Natural killer cell treated with Interleukin-12 subunit alpha and Interleukin-12 subunit beta and Interleukin-15 and Interleukin-18, amount 100 ng/mL, for 72 hours (primary cell): Measurements from ENCODE around the gene AFDN. TPM values are rescaled to one million over a fixed set of nuclear protein-coding genes. Genes with fewer than 3 reads are reported as not detected.

ENCODE experiments used
- ATAC-seq, 2 donors: fragments of 150-1000 bp; cut with Tn5 transposase in 1 of 2; sonication (Bioruptor Pico), chemical (Tn5 transposase) in 1 of 2; 2 replicates each; pipeline ENCODE4 v1.10.0; 2021
- DNase-seq: peaks from one replicate; pipeline ENCODE4 v3.0.0; 2022; ENCODE audit warnings: low spot score
- H3K27ac Mint-ChIP-seq, 2 donors: 1 replicate in 1 of 2; 2 replicates in 1 of 2; pipeline ENCODE4 v1.8.0; 2022; ENCODE audit warnings: mixed read lengths in 2 of 2, mild to moderate bottlenecking in 1 of 2, moderate library complexity in 1 of 2
- H3K27me3 Mint-ChIP-seq, 2 donors: 1 replicate in 1 of 2; 2 replicates in 1 of 2; pipeline ENCODE4 v1.8.0; 2022; ENCODE audit warnings: mixed read lengths in 2 of 2
- H3K36me3 Mint-ChIP-seq: one replicate; pipeline ENCODE4 v1.8.0; 2022; ENCODE audit warnings: mixed read lengths
- H3K4me1 Mint-ChIP-seq, 2 donors: 1 replicate in 1 of 2; 2 replicates in 1 of 2; pipeline ENCODE4 v1.8.0; 2022; ENCODE audit warnings: low read depth in 2 of 2, mixed read lengths in 2 of 2, mild to moderate bottlenecking in 1 of 2
- H3K4me3 Mint-ChIP-seq: one replicate; pipeline ENCODE4 v1.8.0; 2022; ENCODE audit warnings: mixed read lengths
- H3K9me3 Mint-ChIP-seq: 2 replicates; pipeline ENCODE4 v1.8.0; 2022; ENCODE audit warnings: mixed read lengths
- total RNA-seq, 2 donors: library from RNA; stranded (reverse); gene quantifications; one replicate each; pipeline ENCODE4 v1.2.3, GENCODE V29; 2022

The AFDN gene
- total RNA-seq, 2 donors from 2014 or later, result 36.6 to 37.9 TPM

- no peak overlapping the region for H3K27ac Mint-ChIP-seq
- DNase-seq (no peak), ATAC-seq (no peak)
- no peaks in the 10 kb centered on the region for H3K36me3 Mint-ChIP-seq
- no peak overlapping the region for H3K4me3 Mint-ChIP-seq
- H3K4me1 Mint-ChIP-seq, result no peaks in the 10 kb centered on the region
- H3K9me3 Mint-ChIP-seq, result no peaks in the 10 kb centered on the region
- H3K27me3 Mint-ChIP-seq, result peaks cover 9 to 29% of the 10 kb centered on the region in 2 donors
Observed at GRCh38 chr6:167789358-167789757, 37.4 kb upstream of the AFDN start.

- Mint-ChIP-seq H3K36me3 (no peaks in the 10 kb centered on the region), H3K27me3 (peaks cover 25 to 38% of the 10 kb centered on the region in 2 donors), H3K4me3 (no peak overlapping the region)
Observed at GRCh38 chr6:167791091-167791779, 35.5 kb upstream of the AFDN start.

GRCh38 chr6:167791780-167792478, 34.8 kb upstream of the AFDN start:
- Mint-ChIP-seq H3K9me3 (no peaks in the 10 kb centered on the region), H3K27me3 (peaks cover 25 to 38% of the 10 kb centered on the region in 2 donors), H3K4me1 (peaks cover 0 to 5% of the 10 kb centered on the region in 2 donors), H3K4me3 (no peak overlapping the region), H3K36me3 (no peaks in the 10 kb centered on the region), H3K27ac (no peak overlapping the region)
- no peak for ATAC-seq
- DNase-seq, result no peak

More at GRCh38 chr6:167791091-167791779, 35.5 kb upstream of the AFDN start:
- no peak overlapping the region for H3K27ac Mint-ChIP-seq
- DNase-seq (no peak), ATAC-seq (peak in 1 of 2 donors; percentile 42)
- H3K4me1 Mint-ChIP-seq, result peaks cover 0 to 5% of the 10 kb centered on the region in 2 donors
- H3K9me3 Mint-ChIP-seq, result no peaks in the 10 kb centered on the region

- Mint-ChIP-seq H3K4me3 (no peak overlapping the region), H3K9me3 (no peaks in the 10 kb centered on the region), H3K27me3 (peaks cover 33 to 40% of the 10 kb centered on the region in 2 donors), H3K36me3 (no peaks in the 10 kb centered on the region), H3K27ac (no peak overlapping the region), H3K4me1 (peaks cover 0 to 5% of the 10 kb centered on the region in 2 donors)
- ATAC-seq, result no peak
- no peak for DNase-seq
Observed at GRCh38 chr6:167793421-167793820, 33.3 kb upstream of the AFDN start.

- H3K4me3 Mint-ChIP-seq, result no peak overlapping the region
- DNase-seq, result no peak
- H3K27ac Mint-ChIP-seq, result no peak overlapping the region
- H3K9me3 Mint-ChIP-seq, result no peaks in the 10 kb centered on the region
- H3K36me3 Mint-ChIP-seq, result no peaks in the 10 kb centered on the region
- peaks cover 33 to 39% of the 10 kb centered on the region in 2 donors for H3K27me3 Mint-ChIP-seq
- ATAC-seq, result no peak
- peaks cover 0 to 5% of the 10 kb centered on the region in 2 donors for H3K4me1 Mint-ChIP-seq
Observed at GRCh38 chr6:167794161-167795157, 32.3 kb upstream of the AFDN start.

- Mint-ChIP-seq H3K4me1 (peaks cover 0 to 5% of the 10 kb centered on the region in 2 donors), H3K9me3 (no peaks in the 10 kb centered on the region), H3K27ac (no peak overlapping the region), H3K36me3 (no peaks in the 10 kb centered on the region), H3K27me3 (peaks cover 37 to 41% of the 10 kb centered on the region in 2 donors), H3K4me3 (no peak overlapping the region)
- no peak for DNase-seq
- ATAC-seq, result no peak
Observed at GRCh38 chr6:167795321-167795811, 31.3 kb upstream of the AFDN start.

- H3K4me3 Mint-ChIP-seq, result no peak overlapping the region
- no peak for DNase-seq
- H3K4me1 Mint-ChIP-seq, result peaks cover 0 to 5% of the 10 kb centered on the region in 2 donors
- no peak overlapping the region for H3K27ac Mint-ChIP-seq
- no peaks in the 10 kb centered on the region for H3K36me3 Mint-ChIP-seq
- H3K27me3 Mint-ChIP-seq, result peaks cover 36 to 37% of the 10 kb centered on the region in 2 donors
- H3K9me3 Mint-ChIP-seq, result no peaks in the 10 kb centered on the region
- ATAC-seq, result peak in 1 of 2 donors; percentile 13
Observed at GRCh38 chr6:167795874-167796191, 30.9 kb upstream of the AFDN start.

GRCh38 chr6:167796192-167796981, 30.3 kb upstream of the AFDN start:
- Mint-ChIP-seq H3K27ac (no peak overlapping the region), H3K4me3 (no peak overlapping the region), H3K9me3 (no peaks in the 10 kb centered on the region), H3K27me3 (peaks cover 38 to 42% of the 10 kb centered on the region in 2 donors), H3K4me1 (peaks cover 0 to 5% of the 10 kb centered on the region in 2 donors), H3K36me3 (no peaks in the 10 kb centered on the region)
- peak in 1 of 2 donors; percentile 52 for ATAC-seq
- no peak for DNase-seq

GRCh38 chr6:167797011-167797471, 29.7 kb upstream of the AFDN start:
- Mint-ChIP-seq H3K36me3 (no peaks in the 10 kb centered on the region), H3K9me3 (no peaks in the 10 kb centered on the region), H3K27me3 (peaks cover 42 to 49% of the 10 kb centered on the region in 2 donors), H3K4me3 (no peak overlapping the region), H3K27ac (no peak overlapping the region), H3K4me1 (peaks cover 0 to 5% of the 10 kb centered on the region in 2 donors)
- DNase-seq, result no peak
- ATAC-seq, result peak in 1 of 2 donors; percentile 11

- ATAC-seq (peak in 1 of 2 donors; percentile 33), DNase-seq (no peak)
- Mint-ChIP-seq H3K36me3 (no peaks in the 10 kb centered on the region), H3K4me1 (peaks cover 0 to 5% of the 10 kb centered on the region in 2 donors), H3K27ac (no peak overlapping the region), H3K9me3 (no peaks in the 10 kb centered on the region), H3K27me3 (peaks cover 41 to 50% of the 10 kb centered on the region in 2 donors), H3K4me3 (no peak overlapping the region)
Observed at GRCh38 chr6:167797476-167798265, 29.0 kb upstream of the AFDN start.

- no peak overlapping the region for H3K27ac Mint-ChIP-seq
- H3K9me3 Mint-ChIP-seq, result no peaks in the 10 kb centered on the region
- no peak for DNase-seq
- no peaks in the 10 kb centered on the region for H3K36me3 Mint-ChIP-seq
- peaks cover 0 to 5% of the 10 kb centered on the region in 2 donors for H3K4me1 Mint-ChIP-seq
- H3K27me3 Mint-ChIP-seq, result peaks cover 44 to 49% of the 10 kb centered on the region in 2 donors
- no peak for ATAC-seq
- H3K4me3 Mint-ChIP-seq, result no peak overlapping the region
Observed at GRCh38 chr6:167798453-167798852, 28.3 kb upstream of the AFDN start.
